ENCODE measurements around the gene CHRNB1.

Gene CHRNB1

GRCh38 chr17:7439462-7440112, 5.3 kb upstream of the CHRNB1 start, which contains the start of gene FGF11:
TSS of gene FGF11 (plus strand) at chr17:7439512. CDS start at chr17:7439621, 109 bp downstream.
- TF ChIP-seq, protein P1, sequence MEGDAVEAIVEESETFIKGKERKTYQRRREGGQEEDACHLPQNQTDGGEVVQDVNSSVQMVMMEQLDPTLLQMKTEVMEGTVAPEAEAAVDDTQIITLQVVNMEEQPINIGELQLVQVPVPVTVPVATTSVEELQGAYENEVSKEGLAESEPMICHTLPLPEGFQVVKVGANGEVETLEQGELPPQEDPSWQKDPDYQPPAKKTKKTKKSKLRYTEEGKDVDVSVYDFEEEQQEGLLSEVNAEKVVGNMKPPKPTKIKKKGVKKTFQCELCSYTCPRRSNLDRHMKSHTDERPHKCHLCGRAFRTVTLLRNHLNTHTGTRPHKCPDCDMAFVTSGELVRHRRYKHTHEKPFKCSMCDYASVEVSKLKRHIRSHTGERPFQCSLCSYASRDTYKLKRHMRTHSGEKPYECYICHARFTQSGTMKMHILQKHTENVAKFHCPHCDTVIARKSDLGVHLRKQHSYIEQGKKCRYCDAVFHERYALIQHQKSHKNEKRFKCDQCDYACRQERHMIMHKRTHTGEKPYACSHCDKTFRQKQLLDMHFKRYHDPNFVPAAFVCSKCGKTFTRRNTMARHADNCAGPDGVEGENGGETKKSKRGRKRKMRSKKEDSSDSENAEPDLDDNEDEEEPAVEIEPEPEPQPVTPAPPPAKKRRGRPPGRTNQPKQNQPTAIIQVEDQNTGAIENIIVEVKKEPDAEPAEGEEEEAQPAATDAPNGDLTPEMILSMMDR (conservative IDR thresholded peaks at IDR 0.05): no peak
- H3K27ac ChIP-seq: peak within 1 kb of the TSS; percentile 16; the same call in 1 of the 2 replicates

DNA sequence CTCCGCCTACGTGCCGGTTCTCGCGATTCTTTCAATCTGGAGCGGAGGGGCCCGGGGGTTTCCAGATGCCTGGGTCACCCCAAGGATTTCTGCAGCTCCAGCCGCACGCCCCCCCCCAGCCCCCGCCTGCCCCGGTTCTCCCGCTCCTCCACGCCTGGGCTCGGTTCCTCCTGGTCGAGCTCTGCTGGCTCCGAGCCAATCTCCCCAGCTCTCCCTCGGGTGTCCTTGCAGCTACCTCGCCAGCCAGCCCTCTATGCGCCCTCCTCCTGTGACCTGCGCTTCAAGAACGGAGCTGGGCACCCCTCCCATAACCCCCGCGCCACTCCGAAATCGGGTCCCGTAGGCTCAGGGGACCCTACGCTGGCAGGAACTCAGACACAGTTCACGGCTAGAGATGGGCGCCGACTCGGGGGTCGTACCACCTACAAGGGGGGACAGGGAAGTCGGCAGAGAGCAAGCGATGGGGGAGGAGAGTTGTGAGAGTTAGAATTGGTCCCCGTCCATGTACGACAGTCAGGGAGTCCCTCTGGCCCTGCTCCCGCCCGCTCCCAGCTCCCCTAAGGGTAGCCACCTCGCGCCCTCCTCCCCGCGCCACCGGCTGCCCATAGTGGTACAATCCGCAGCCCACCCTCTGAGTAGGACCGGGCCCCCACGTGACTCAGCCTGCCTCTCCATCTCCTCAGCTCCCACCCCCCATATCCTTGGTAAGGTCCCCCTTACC, 4.6 kb upstream of the CHRNB1 start:
- peak overlapping the region; percentile 16; the same call in 1 of the 2 replicates for H3K27ac ChIP-seq
- TF ChIP-seq, protein P1 (conservative IDR thresholded peaks at IDR 0.05): no peak

- TF ChIP-seq, protein P1 (conservative IDR thresholded peaks at IDR 0.05): no peak
- H3K27ac ChIP-seq: no peak overlapping the region
Observed at GRCh38 chr17:7440834-7441195, 4.0 kb upstream of the CHRNB1 start.

DNA sequence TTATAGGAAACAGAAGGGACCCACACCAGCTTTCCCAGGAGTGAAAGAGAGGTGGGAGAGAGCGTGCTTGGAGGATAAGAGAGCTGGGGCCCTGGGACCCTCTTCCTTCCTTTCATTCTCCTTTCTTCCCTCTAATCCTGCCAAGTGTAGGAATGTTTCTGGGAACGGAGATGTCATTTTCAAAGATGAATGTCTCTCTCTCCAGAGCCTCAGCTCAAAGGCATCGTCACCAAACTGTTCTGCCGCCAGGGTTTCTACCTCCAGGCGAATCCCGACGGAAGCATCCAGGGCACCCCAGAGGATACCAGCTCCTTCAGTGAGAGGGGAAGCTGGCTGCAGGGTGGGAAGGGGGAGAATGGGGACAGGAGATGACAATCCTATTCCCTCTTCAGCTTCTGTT, 3.6 kb upstream of the CHRNB1 start:
- no peak overlapping the region for H3K27ac ChIP-seq
- TF ChIP-seq, protein P1 (conservative IDR thresholded peaks at IDR 0.05): no peak

DNA sequence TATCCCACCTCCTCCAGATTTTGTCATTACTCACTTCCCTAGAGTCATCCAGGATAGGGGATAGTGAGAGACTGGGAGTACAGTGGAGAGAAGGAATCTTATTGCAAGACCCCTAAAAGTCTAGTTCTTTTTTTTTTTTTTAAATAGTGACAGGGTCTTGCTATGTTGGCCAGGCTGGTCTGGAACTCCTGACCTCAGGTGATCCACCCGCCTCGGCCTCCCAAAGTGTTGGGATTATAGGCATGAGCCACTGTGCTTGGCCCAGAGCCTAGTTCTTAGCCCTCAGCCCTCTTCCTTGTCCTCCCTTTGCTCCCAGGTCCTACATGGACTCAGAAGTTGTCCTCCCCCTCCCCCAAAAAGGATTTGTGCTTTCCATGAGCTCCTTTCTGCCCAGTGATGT, 2.7 kb upstream of the CHRNB1 start:
- H3K27ac ChIP-seq: no peak overlapping the region
- TF ChIP-seq, protein P1 (conservative IDR thresholded peaks at IDR 0.05): no peak

GRCh38 chr17:7443499-7444485, 1.1 kb upstream of the CHRNB1 start:
- TF ChIP-seq, protein P1 (conservative IDR thresholded peaks at IDR 0.05): no peak
- no peak overlapping the region for H3K27ac ChIP-seq

- H3K27ac ChIP-seq: no peak overlapping the region
Observed at GRCh38 chr17:7445619-7445968, 733 bp downstream of the CHRNB1 start.

More at GRCh38 chr17:7445619-7445968, 733 bp downstream of the CHRNB1 start:
- TF ChIP-seq, protein P1 (conservative IDR thresholded peaks at IDR 0.05): no peak
